ENCODE results near the gene DCAF4L1. TPM values are rescaled to one million over a fixed set of nuclear protein-coding genes. Genes with fewer than 3 reads are reported as not detected.

The DCAF4L1 gene
- total RNA-seq, 4 donors from 2014 or later = 0.20 to 0.71 (median 0.30) TPM

DNA sequence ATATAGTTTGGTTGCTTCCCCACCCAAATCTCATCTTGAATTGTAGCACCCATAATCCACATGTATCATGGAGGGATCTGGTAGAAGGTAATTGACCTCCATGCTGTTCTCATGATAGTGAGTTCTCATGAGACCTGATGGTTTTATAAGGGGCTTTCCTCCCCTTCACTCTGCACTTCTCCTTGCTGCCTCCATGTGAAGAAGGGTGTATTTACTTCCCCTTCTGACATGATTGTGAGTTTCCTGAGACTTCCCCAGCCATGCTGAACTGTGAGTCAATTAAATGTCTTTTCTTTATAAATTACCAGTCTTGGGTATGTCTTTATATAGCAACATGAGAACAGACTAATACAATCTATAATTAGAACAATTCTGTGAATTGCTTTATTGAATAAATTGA is 11.9 kb upstream of the DCAF4L1 start:
- H3K27ac ChIP-seq = no peak overlapping the region
- DNase-seq = no peak
- TF ChIP-seq POLR2A (IDR thresholded peaks at IDR 0.05) = no peak
- TF ChIP-seq, protein P1, sequence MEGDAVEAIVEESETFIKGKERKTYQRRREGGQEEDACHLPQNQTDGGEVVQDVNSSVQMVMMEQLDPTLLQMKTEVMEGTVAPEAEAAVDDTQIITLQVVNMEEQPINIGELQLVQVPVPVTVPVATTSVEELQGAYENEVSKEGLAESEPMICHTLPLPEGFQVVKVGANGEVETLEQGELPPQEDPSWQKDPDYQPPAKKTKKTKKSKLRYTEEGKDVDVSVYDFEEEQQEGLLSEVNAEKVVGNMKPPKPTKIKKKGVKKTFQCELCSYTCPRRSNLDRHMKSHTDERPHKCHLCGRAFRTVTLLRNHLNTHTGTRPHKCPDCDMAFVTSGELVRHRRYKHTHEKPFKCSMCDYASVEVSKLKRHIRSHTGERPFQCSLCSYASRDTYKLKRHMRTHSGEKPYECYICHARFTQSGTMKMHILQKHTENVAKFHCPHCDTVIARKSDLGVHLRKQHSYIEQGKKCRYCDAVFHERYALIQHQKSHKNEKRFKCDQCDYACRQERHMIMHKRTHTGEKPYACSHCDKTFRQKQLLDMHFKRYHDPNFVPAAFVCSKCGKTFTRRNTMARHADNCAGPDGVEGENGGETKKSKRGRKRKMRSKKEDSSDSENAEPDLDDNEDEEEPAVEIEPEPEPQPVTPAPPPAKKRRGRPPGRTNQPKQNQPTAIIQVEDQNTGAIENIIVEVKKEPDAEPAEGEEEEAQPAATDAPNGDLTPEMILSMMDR (IDR thresholded peaks at IDR 0.05) = no peak
- no peaks in the 10 kb centered on the region for H3K36me3 ChIP-seq
- intact Hi-C loops (cut with DNase I) = no loop called here
- H3K4me1 ChIP-seq = no peaks in the 10 kb centered on the region
- no peaks in the 10 kb centered on the region for H3K9me3 ChIP-seq
- H3K27me3 ChIP-seq = no peaks in the 10 kb centered on the region
- no peak overlapping the region for H3K4me3 ChIP-seq (replicated peaks in 1 of 3)

DNA sequence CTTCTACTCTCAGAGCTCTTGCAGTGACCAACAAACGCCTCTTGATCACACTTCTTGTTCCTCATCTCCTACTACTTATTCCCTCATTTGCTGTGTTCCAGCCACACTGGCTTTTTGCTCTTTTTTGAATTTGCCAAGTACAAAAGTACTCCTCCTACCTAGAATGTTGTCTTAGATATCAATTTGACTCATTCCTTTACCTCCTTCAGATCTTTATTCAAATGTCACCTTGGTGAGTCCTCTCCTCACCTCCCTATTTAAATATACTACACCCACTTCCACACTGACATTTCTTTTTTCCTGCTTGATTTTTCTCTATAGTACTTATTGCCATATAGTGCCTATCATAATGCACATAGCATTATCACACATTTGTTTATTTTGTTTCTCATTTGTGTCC is 6.2 kb upstream of the DCAF4L1 start:
- H3K36me3 ChIP-seq = no peaks in the 10 kb centered on the region
- no peaks in the 10 kb centered on the region for H3K9me3 ChIP-seq
- 75 to 87% methylated on average over 1 of the region's 1 CpG for WGBS, 2 donors

DNA sequence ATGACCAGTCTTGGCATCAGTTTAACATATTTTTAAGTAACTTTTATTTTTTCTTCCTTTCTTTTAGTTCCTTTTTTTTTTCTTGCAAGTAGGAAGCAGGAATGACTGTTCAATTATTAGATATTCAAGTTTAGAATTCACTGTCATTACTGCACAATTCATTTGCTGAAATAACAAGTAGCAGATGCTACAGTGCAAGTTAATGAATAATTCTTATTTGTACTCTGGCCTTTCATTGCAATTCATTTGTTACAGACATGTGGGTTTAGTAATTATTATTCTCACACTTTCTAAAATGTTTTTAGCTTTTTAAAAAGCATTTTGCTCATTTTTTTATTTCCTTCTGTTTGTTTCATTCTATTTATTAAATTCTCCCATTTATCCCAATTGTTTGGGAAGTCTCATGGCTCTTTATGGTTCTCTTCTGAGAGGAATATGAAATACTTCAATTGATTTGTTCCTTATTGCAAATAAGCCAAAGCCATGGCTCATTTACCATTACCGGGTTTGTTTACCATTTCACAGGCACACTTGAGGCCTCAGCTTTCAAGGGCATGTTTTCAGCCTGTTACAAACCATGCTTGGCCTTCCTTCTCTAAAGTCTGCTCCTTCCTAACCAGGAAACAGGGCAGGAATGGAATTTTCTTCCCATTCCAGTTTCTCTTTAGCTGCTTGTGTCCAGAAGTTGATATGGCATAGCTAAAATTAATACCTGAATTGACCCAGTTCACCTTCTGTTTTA is 4.6 kb upstream of the DCAF4L1 start:
- Histone ChIP-seq H3K27ac (no peak overlapping the region), H3K4me1 (no peaks in the 10 kb centered on the region), H3K36me3 (no peaks in the 10 kb centered on the region), H3K4me3 (replicated peaks in 1 of 3) (no peak overlapping the region), H3K9me3 (no peaks in the 10 kb centered on the region), H3K27me3 (no peaks in the 10 kb centered on the region)
- TF ChIP-seq, protein P1 (IDR thresholded peaks at IDR 0.05) = no peak
- no peak for TF ChIP-seq POLR2A (IDR thresholded peaks at IDR 0.05)
- DNase-seq = no peak
- WGBS, 2 donors = 59 to 76% methylated on average over 1 of the region's 1 CpG
- intact Hi-C loops (cut with DNase I) = no loop called here

More for the DNA sequence above, 6.2 kb upstream of the DCAF4L1 start:
- no peak overlapping the region for H3K4me3 ChIP-seq (replicated peaks in 1 of 3)
- no peaks in the 10 kb centered on the region for H3K4me1 ChIP-seq
- H3K27me3 ChIP-seq = no peaks in the 10 kb centered on the region
- no peak overlapping the region for H3K27ac ChIP-seq
- DNase-seq = no peak
- TF ChIP-seq, protein P1 (IDR thresholded peaks at IDR 0.05) = no peak
- no peak for TF ChIP-seq POLR2A (IDR thresholded peaks at IDR 0.05)
- intact Hi-C loops (cut with DNase I) = no loop called here

DNA sequence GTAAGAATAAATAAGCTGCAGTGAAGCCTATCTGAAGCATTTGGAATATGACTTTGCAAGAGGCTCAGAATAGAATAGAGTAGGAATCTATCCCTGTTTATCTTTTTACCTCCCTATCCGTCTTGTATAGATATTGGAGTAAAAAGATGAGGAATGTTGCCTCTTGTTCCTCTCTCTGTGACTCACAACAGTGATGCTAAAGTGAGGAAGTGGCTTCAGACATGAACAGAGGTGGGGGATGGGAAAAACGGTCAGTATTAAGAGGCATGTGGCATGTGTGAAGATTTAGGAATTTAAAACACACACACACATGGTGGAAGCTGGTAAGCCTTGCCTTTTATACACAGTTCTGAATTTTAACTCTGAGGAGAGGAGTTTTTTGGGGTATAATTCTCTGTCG is 3.8 kb upstream of the DCAF4L1 start:
- Histone ChIP-seq H3K27ac (no peak overlapping the region), H3K27me3 (no peaks in the 10 kb centered on the region), H3K9me3 (no peaks in the 10 kb centered on the region), H3K4me3 (replicated peaks in 1 of 3) (no peak overlapping the region), H3K36me3 (no peaks in the 10 kb centered on the region), H3K4me1 (no peaks in the 10 kb centered on the region)
- no peak for TF ChIP-seq POLR2A (IDR thresholded peaks at IDR 0.05)
- TF ChIP-seq, protein P1 (IDR thresholded peaks at IDR 0.05) = no peak
- intact Hi-C loops (cut with DNase I) = no loop called here
- 48 to 50% methylated on average over 3 of the region's 3 CpGs for WGBS, 2 donors
- no peak for DNase-seq

DNA sequence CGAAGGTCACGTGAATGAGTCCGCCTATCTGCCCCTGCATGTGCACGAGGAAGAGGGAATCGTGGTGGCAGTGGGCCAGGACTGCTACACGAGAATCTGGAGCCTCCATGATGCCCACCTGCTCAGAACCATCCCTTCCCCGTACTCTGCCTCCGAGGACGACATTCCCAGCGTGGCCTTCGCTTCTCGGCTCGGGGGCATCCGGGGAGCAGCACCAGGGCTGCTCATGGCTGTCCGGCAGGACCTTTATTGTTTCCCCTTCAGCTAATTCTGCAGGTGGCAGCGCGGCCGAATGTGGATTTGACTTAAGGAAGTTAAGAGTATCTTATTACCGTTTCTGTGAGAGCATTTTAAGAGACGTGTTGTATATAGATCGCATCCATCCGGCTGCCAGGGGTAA is 1.2 kb downstream of the DCAF4L1 start:
- Histone ChIP-seq H3K27ac (no peak overlapping the region), H3K4me3 (replicated peaks in 1 of 3) (no peak overlapping the region), H3K36me3 (no peaks in the 10 kb centered on the region), H3K9me3 (no peaks in the 10 kb centered on the region), H3K27me3 (no peaks in the 10 kb centered on the region), H3K4me1 (peaks cover 0 to 8% of the 10 kb centered on the region in 2 donors)
- intact Hi-C loops (cut with DNase I) = no loop called here
- no peak for DNase-seq
- no peak for TF ChIP-seq POLR2A (IDR thresholded peaks at IDR 0.05)
- TF ChIP-seq, protein P1 (IDR thresholded peaks at IDR 0.05) = no peak
- 93 to 94% methylated on average over 22 of the region's 22 CpGs for WGBS, 2 donors
